Kidney (tissue), 14 donors: ENCODE measurements around the gene CDH13. TPM values are rescaled to one million over a fixed set of nuclear protein-coding genes. Genes with fewer than 3 reads are reported as not detected.

Source experiments
- DNase-seq, 5 donors: peaks; one replicate each; pipeline ENCODE4 v3.0.0-alpha.2; 2013 to 2020
- FAIRE-seq: peaks from 2 replicates; lab custom pipeline; 2012; peaks lifted over from hg19 to GRCh38; lab: Jason Lieb, UNC
- H3K27ac ChIP-seq, 2 donors: one replicate each; pipeline ENCODE4 v1.7.0; 2013; ENCODE audit warnings: low read depth in 2 of 2, low read length in 2 of 2, inconsistent platforms in 1 of 2
- H3K27me3 ChIP-seq: one replicate; pipeline ENCODE4 v1.7.1; 2013; ENCODE audit warnings: low read length, inconsistent platforms; ENCODE audit not compliant: control insufficient read depth, insufficient read depth
- H3K36me3 ChIP-seq, 3 donors: one replicate each; pipeline versions ENCODE4 v1.7.0 to v1.7.1; 2013; ENCODE audit warnings: low read length in 3 of 3, control low read depth in 1 of 3, inconsistent platforms in 1 of 3; ENCODE audit not compliant: insufficient read depth in 3 of 3, control insufficient read depth in 2 of 3
- H3K4me1 ChIP-seq, 3 donors: one replicate each; pipeline versions ENCODE4 v1.7.0 to v1.7.1; 2013; ENCODE audit warnings: low read length in 3 of 3, inconsistent platforms in 1 of 3, low read depth in 1 of 3; ENCODE audit not compliant: control insufficient read depth in 2 of 3, insufficient read depth in 2 of 3
- H3K4me3 ChIP-seq, 3 donors: one replicate each; pipeline versions ENCODE4 v1.7.0 to v1.8.1; 2013; ENCODE audit warnings: low read length in 3 of 3, control low read depth in 1 of 3, inconsistent platforms in 1 of 3
- H3K9ac ChIP-seq, 3 donors: one replicate each; pipeline versions ENCODE4 v1.7.0 to v1.7.1; 2013; ENCODE audit warnings: low read length in 3 of 3, control low read depth in 1 of 3, inconsistent platforms in 1 of 3
- H3K9me3 ChIP-seq, 3 donors: one replicate each; pipeline versions ENCODE4 v1.7.0 to v1.7.1; 2013; ENCODE audit warnings: low read length in 3 of 3, control low read depth in 1 of 3, inconsistent platforms in 1 of 3; ENCODE audit not compliant: control insufficient read depth in 2 of 3, insufficient read depth in 1 of 3
- intact Hi-C: fragments of 100-400 bp; cut with DNase I; formaldehyde crosslinking; loops from one replicate; pipeline ENCODE4 v1.11.1; 2022
- polyA plus RNA-seq: library from polyadenylated mRNA; stranded (reverse); fragments of 350-450 nt; fragmentation: Illumina TruSeq; extraction: RNeasy Lipid Tissue Mini Kit (QIAGEN cat#74804); gene quantifications from one replicate; pipeline ENCODE4 v1.2.3, GENCODE V29; 2014; ENCODE audit warnings: low read depth, low replicate concordance; ENCODE audit not compliant: insufficient read depth
- total RNA-seq: library from RNA; stranded (reverse); fragmentation: NEBNext Ultra II Directional; extraction: Animal tissue kit (Norgen Biotek cat#: 25700); gene quantifications from one replicate; pipeline ENCODE4 v1.2.1, GENCODE V29; 2021
- TF ChIP-seq, protein P1 (sequence below): IDR thresholded peaks from 3 replicates; pipeline ENCODE4 v1.5.1; 2012; ENCODE audit warnings: mild to moderate bottlenecking, moderate library complexity, borderline replicate concordance; ENCODE audit not compliant: insufficient read depth; ENCODE audit errors: extremely low read depth
- donor health status: control.
- donor health status: control.
- donor health status: control.
- donor health status: control.
- donor health status: control.
- donor health status: DM: yes; HTN: yes; CAD: no.
- donor health status: Normal renal cell carcinoma (clear cell type).

Gene CDH13
- total and polyA plus RNA-seq, 2 donors from 2014 or later = 4.8 to 13.8 TPM

DNA sequence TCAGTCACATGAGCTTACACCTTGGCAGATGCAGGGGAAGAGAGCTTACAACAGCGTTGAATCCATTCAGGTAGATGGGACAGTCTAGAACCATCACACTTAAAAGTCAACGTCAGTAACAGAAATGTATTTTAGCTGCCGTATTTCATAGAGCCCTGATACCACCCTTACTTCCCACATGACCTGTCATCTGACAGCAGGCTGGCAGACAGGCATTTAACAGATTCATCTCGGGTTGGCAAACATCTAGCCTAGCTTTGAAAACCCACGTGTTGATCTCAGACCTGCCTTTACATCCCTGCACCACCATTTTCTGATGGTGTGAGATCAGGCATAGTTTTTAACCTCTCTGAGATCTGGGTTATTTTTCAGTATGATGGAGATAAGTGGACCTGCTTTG lies 1003.1 kb downstream of the CDH13 start:
- Histone ChIP-seq H3K9ac (no peak overlapping the region), H3K27me3 (no peaks in the 10 kb centered on the region), H3K4me1 (no peaks in the 10 kb centered on the region), H3K36me3 (no peaks in the 10 kb centered on the region), H3K4me3 (no peak overlapping the region), H3K27ac (no peak overlapping the region), H3K9me3 (no peaks in the 10 kb centered on the region)
- DNase-seq = no peak
- FAIRE-seq = no peak
- TF ChIP-seq, protein P1, sequence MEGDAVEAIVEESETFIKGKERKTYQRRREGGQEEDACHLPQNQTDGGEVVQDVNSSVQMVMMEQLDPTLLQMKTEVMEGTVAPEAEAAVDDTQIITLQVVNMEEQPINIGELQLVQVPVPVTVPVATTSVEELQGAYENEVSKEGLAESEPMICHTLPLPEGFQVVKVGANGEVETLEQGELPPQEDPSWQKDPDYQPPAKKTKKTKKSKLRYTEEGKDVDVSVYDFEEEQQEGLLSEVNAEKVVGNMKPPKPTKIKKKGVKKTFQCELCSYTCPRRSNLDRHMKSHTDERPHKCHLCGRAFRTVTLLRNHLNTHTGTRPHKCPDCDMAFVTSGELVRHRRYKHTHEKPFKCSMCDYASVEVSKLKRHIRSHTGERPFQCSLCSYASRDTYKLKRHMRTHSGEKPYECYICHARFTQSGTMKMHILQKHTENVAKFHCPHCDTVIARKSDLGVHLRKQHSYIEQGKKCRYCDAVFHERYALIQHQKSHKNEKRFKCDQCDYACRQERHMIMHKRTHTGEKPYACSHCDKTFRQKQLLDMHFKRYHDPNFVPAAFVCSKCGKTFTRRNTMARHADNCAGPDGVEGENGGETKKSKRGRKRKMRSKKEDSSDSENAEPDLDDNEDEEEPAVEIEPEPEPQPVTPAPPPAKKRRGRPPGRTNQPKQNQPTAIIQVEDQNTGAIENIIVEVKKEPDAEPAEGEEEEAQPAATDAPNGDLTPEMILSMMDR = no peak
- intact Hi-C loops = no loop called here

GRCh38 chr16:83630979-83631378 lies 1004.2 kb downstream of the CDH13 start:
- intact Hi-C loops = no loop called here
- no peak overlapping the region for H3K27ac ChIP-seq
- H3K9ac ChIP-seq = no peak overlapping the region
- H3K27me3 ChIP-seq = no peaks in the 10 kb centered on the region
- TF ChIP-seq, protein P1 = no peak
- no peak for DNase-seq
- H3K9me3 ChIP-seq = no peaks in the 10 kb centered on the region
- no peak for FAIRE-seq
- H3K36me3 ChIP-seq = no peaks in the 10 kb centered on the region
- H3K4me3 ChIP-seq = no peak overlapping the region
- H3K4me1 ChIP-seq = no peaks in the 10 kb centered on the region

DNA sequence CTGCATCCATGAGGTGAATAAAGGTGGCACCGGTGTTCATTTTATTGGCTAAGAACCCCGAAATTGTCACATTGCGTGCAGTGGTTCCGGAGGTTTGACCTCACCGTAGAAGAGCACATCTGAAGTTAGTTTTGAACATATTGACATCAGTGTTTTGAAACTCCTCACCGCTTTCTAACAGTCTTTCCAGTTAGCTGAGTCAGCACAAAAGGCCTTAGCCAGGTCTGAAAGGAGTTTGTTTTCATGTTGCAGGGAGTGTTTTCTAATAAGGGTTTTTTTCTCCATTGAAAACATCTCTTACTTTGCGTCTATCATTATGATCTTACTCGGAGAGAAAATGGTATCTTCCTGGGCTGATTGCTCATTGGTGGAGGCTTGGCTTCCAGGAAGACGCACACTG lies 1006.5 kb downstream of the CDH13 start:
- no peaks in the 10 kb centered on the region for H3K9me3 ChIP-seq
- H3K27ac ChIP-seq = no peak overlapping the region
- intact Hi-C loops = no loop called here
- DNase-seq = no peak
- TF ChIP-seq, protein P1 = no peak
- H3K4me1 ChIP-seq = no peaks in the 10 kb centered on the region
- H3K4me3 ChIP-seq = no peak overlapping the region
- H3K27me3 ChIP-seq = no peaks in the 10 kb centered on the region
- no peak for FAIRE-seq
- H3K9ac ChIP-seq = no peak overlapping the region
- H3K36me3 ChIP-seq = no peaks in the 10 kb centered on the region

GRCh38 chr16:83648347-83648746 lies 1021.6 kb downstream of the CDH13 start:
- intact Hi-C loops = no loop called here
- Histone ChIP-seq H3K27ac (no peak overlapping the region), H3K27me3 (no peaks in the 10 kb centered on the region), H3K9me3 (no peaks in the 10 kb centered on the region), H3K9ac (no peak overlapping the region), H3K4me1 (no peaks in the 10 kb centered on the region), H3K4me3 (no peak overlapping the region), H3K36me3 (no peaks in the 10 kb centered on the region)
- TF ChIP-seq, protein P1 = no peak
- FAIRE-seq (no peak), DNase-seq (no peak)
